Measurements from ENCODE around the gene QRICH2.
A peak's percentile ranks its signal among the peaks of the same experiment; 100 is the strongest.

QRICH2 gene

DNA sequence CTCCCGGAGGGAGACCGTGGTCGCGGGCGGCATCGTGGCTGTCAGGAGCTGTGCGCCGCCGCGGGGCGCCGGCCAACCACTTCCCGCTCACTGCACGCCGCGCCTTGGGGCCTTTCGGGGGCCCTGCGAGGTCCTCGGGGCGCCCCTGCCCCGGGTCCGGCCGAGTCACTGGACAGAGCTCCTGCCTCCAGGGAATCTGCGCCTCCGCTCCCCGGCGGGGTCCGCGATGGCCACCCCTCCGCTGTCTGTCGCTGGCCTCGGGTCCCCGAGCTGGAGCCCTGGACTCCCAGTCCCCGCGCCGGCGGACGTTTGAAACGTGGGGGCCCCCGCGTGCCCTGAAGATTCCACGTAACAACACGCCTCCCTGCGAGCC lies at the start of gene QRICH2:
QRICH2 (minus strand) TSS at position 311 of the 373 bp plus-strand sequence; CDS start at position 33, 278 bp downstream.
- no peak for TF ChIP-seq CTCF (IDR thresholded peaks at IDR 0.05; ENCODE audit: borderline replicate concordance, insufficient read depth, low read depth, low read length)
- no peak within 1 kb of the TSS for H3K4me3 ChIP-seq (ENCODE audit: low read depth, low read length)

GRCh38 chr17:76357597-76358158 lies 49.6 kb upstream of the QRICH2 start:
- H3K4me3 ChIP-seq (ENCODE audit: low read depth, low read length) = no peak overlapping the region
- no peak for TF ChIP-seq CTCF (IDR thresholded peaks at IDR 0.05; ENCODE audit: borderline replicate concordance, insufficient read depth, low read depth, low read length)

DNA sequence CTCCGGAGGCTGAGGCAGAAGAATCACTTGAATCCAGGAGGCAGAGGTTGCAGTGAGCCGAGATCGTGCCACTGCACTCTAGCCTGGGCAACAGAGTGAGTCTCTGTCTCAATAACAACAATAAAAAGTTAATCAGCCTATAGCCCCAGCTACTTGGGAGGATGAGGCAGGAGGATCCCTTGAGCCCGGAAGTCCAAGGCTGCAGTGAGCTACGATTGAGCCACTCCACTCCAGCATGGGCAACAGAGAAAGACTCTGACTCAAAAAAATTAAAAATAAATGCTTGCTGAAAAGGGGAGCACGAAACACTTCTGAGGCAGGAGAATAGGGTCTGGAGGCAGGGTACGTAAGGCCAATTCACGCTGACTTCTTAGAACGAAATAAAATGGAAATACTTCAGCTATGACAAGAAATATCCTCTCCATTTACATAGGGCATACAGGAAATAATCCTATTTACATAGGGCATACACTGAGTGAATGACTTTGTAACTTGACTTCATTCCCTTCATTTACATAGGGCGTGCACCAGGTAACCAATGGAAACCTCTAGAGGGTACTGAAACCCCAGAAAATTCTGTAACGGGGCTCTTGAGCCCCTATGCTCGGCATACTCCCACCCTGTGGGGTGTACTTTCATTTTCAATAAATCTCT lies 48.9 kb upstream of the QRICH2 start:
- H3K4me3 ChIP-seq (ENCODE audit: low read depth, low read length) = no peak overlapping the region
- TF ChIP-seq CTCF (IDR thresholded peaks at IDR 0.05; ENCODE audit: borderline replicate concordance, insufficient read depth, low read depth, low read length) = no peak

GRCh38 chr17:76354747-76355310 lies 46.8 kb upstream of the QRICH2 start:
- no peak overlapping the region for H3K4me3 ChIP-seq (ENCODE audit: low read depth, low read length)
- TF ChIP-seq CTCF (IDR thresholded peaks at IDR 0.05; ENCODE audit: borderline replicate concordance, insufficient read depth, low read depth, low read length) = no peak

DNA sequence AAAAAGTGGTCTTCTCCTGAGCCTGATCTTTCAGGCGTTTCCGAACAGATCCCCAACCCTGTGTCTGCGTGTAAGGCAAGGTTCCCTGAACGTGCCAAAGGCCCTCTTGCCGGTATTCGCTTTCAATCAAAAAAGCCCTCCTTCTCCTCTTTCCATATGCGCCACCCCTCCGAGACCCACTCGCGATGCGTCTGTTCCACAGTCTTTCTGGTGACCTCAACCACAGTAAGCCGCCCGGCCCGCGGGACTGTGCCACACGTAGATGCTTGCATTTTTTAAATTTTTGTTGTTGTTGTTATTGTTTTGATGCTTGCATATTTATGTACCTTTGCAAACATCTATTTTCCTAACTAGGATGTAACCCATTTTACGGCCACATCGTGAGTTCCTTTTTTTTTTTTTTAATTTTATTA lies 46.2 kb upstream of the QRICH2 start:
- peak overlapping the region; percentile 94 for H3K4me3 ChIP-seq (ENCODE audit: low read depth, low read length)
- no peak for TF ChIP-seq CTCF (IDR thresholded peaks at IDR 0.05; ENCODE audit: borderline replicate concordance, insufficient read depth, low read depth, low read length)

DNA sequence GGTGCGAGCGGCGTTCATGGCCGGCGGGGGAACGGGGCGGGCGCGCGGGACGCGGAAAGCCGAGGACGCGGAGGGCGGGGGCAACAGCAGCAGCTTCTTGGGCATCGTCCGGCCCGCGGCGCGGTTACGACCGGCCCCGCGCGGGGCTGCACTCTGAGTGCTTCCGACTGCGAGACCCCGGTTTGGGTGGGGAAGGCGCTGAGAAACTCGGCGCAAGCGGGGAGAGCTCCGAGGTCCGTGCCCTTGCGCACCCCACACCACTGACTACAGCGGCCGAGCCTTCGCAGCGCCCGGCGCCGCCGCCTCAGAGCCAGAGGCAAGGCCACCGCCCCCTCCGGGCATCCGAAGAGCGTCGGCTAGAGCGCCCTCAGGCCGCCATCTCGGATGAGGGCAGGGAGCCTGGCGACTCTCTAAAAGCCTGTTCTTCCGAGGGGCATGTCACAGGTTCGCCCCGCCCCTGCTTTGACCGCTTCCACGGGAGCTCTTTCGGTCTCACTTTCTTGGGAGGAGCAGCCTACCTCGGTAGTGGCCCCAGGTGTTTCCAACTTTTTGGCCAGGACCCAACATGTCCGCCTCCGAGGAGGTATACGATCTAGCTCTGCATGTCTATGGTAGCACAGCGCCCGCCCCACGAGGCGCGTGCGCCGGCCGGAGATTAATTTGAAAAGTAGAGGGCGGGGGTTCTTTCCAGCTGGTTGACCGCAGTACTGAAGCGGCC lies 45.7 kb upstream of the QRICH2 start, which contains the start of gene PRPSAP1:
PRPSAP1 (minus strand) TSS at position 318 of the 718 bp plus-strand sequence; CDS start at position 105, 213 bp downstream.
- H3K4me3 ChIP-seq (ENCODE audit: low read depth, low read length) = peak within 1 kb of the TSS; percentile 94

More for the DNA sequence above, 45.7 kb upstream of the QRICH2 start, which contains the start of gene PRPSAP1:
- no peak for TF ChIP-seq CTCF (IDR thresholded peaks at IDR 0.05; ENCODE audit: borderline replicate concordance, insufficient read depth, low read depth, low read length)

Measured in GM12875 (cell line).